Lung (tissue), 12 donors: Measurements from ENCODE around the gene AKAP1. TPM values are rescaled to one million over a fixed set of nuclear protein-coding genes. Genes with fewer than 3 reads are reported as not detected.

ENCODE experiments used
- ATAC-seq: fragments of 200-7000 bp; cut with Tn5 transposase; one replicate; pipeline ENCODE4 v1.9.1; 2020; ENCODE audit warnings: moderate number of reproducible peaks; ENCODE audit not compliant: insufficient read depth, low FRiP score
- DNase-seq, 3 donors: peaks; one replicate each; pipeline ENCODE4 v3.0.0-alpha.2; 2013 to 2017
- H3K27ac ChIP-seq, 2 donors: one replicate each; pipeline ENCODE4 v1.5.1; 2013; ENCODE audit warnings: mild to moderate bottlenecking in 2 of 2, moderate library complexity in 2 of 2, control low read depth in 1 of 2, inconsistent platforms in 1 of 2, low read depth in 1 of 2, low read length in 1 of 2
- H3K27me3 ChIP-seq, 3 donors: one replicate each; pipeline ENCODE4 v1.5.1; 2013; ENCODE audit warnings: low read length in 2 of 3; ENCODE audit not compliant: control insufficient read depth in 3 of 3, insufficient read depth in 3 of 3
- H3K36me3 ChIP-seq, 4 donors: one replicate each; pipeline ENCODE4 v1.5.1; 2013; ENCODE audit warnings: low read length in 4 of 4, mild to moderate bottlenecking in 1 of 4, moderate library complexity in 1 of 4; ENCODE audit not compliant: control insufficient read depth in 4 of 4, insufficient read depth in 4 of 4
- H3K4me1 ChIP-seq, 5 donors: one replicate each; pipeline ENCODE4 v1.5.1; 2013; ENCODE audit warnings: low read length in 5 of 5, mild to moderate bottlenecking in 2 of 5, moderate library complexity in 1 of 5; ENCODE audit not compliant: control insufficient read depth in 5 of 5, insufficient read depth in 5 of 5
- H3K4me3 ChIP-seq: one replicate; pipeline ENCODE4 v1.5.1; 2013; ENCODE audit warnings: mild to moderate bottlenecking, control low read depth, moderate library complexity
- H3K9ac ChIP-seq, 2 donors: one replicate each; pipeline ENCODE4 v1.5.1; 2013; ENCODE audit warnings: low read length in 2 of 2, control low read depth in 1 of 2; ENCODE audit not compliant: insufficient read depth in 1 of 2
- H3K9me3 ChIP-seq, 4 donors: one replicate each; pipeline ENCODE4 v1.5.1; 2013; ENCODE audit warnings: low read length in 3 of 4, mild to moderate bottlenecking in 1 of 4, moderate library complexity in 1 of 4; ENCODE audit not compliant: control insufficient read depth in 4 of 4, insufficient read depth in 3 of 4
- CTCF ChIP-seq: IDR thresholded peaks from 2 replicates; pipeline ENCODE4 v1.5.1; 2012; ENCODE audit warnings: mild to moderate bottlenecking; ENCODE audit errors: control extremely low read depth, extremely low read depth
- WGBS, 2 donors: extraction: QIAGEN DNeasy Blood & Tissue Kit; methylation state at CpG; one replicate each; pipeline ENCODE4 v1.1.7; 2013; 5-methylcytosine and 5-hydroxymethylcytosine counted together
- polyA plus RNA-seq, 2 donors: library from polyadenylated mRNA; stranded (reverse); fragments of 200-250 nt; gene quantifications; one replicate each; pipeline ENCODE4 v1.2.1, GENCODE V29; 2013
- total RNA-seq, 2 donors: library from RNA; depleted of rRNA in 1 of 2; stranded (reverse); fragments of >200 nt in 1 of 2; gene quantifications; one replicate each; pipeline ENCODE4 v1.2.1, GENCODE V29; 2014 to 2021
- donor health status: control.
- donor health status: control.
- donor health status: Bipolar disorder and iron deficiency.
- donor health status: healthy.
- donor health status: DM: yes; HTN: yes; CAD: no.

The AKAP1 gene
- total and polyA plus RNA-seq, 4 donors: 23.1 to 46.4 (median 29.8) TPM

DNA sequence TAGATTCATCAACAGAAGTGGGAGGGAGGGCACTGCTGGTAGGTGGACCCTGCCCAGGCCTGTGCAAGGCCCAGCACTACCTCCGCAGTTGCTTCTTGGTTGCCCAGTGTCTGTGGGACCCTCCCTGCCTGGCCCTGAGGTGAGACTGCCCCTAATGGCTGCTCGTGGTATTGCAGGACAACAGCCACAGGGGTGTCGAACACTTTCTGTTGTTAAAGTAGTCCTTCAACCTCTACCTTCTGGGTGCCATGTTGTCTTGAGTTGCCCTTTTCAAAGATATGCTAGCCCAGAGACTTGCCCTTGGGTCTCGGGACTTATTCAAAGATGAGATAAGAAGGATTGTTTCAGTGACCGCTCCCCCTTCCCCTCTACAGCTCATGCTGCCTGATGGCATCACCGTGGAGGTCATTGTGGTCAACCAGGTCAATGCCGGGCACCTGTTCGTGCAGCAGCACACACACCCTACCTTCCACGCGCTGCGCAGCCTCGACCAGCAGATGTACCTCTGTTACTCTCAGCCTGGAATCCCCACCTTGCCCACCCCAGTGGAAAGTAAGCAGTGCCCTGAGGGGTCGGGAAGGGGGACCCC lies 29.1 kb downstream of the AKAP1 start:
- Histone ChIP-seq H3K4me1 (peaks cover 0 to 13% (median 6%) of the 10 kb centered on the region in 5 donors), H3K4me3 (no peak overlapping the region), H3K9ac (no peak overlapping the region), H3K36me3 (peaks cover 8 to 54% (median 20%) of the 10 kb centered on the region in 4 donors), H3K27me3 (no peaks in the 10 kb centered on the region), H3K27ac (no peak overlapping the region), H3K9me3 (no peaks in the 10 kb centered on the region)
- 88% methylated on average over 13 of the region's 13 CpGs for WGBS, 2 donors
- DNase-seq: peak in 1 of 3 donors; percentile 50
- ATAC-seq: peak; percentile 32
- peak; percentile 62 for TF ChIP-seq CTCF

DNA sequence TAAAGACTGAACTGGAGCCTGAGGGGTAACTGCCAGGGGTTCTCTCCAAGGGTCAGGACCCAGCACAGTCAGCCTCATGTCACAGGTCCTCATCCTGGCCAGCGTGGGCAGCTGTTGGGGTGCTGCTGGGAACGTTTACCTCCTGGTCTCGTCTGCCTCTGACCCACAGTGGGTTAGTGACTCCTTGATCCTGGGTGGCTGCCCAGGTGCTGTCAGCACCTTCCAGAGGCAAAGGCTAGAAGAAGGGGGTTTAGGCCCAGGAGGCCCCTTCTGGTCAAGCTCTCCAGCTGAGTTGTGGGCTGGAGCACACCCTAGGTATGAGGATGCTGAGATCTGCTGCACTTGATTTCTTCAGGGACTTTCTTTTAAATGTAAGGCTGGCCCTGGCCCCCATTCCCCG lies 30.3 kb downstream of the AKAP1 start:
- H3K36me3 ChIP-seq: peaks cover 8 to 56% (median 22%) of the 10 kb centered on the region in 4 donors
- H3K27me3 ChIP-seq: no peaks in the 10 kb centered on the region
- no peak for TF ChIP-seq CTCF
- ATAC-seq (no peak), DNase-seq (no peak)
- 93% methylated on average over 4 of the region's 4 CpGs for WGBS, 2 donors
- no peak overlapping the region for H3K4me3 ChIP-seq
- H3K27ac ChIP-seq: no peak overlapping the region
- H3K4me1 ChIP-seq: peaks cover 0 to 10% (median under 1%) of the 10 kb centered on the region in 5 donors
- H3K9me3 ChIP-seq: no peaks in the 10 kb centered on the region
- H3K9ac ChIP-seq: no peak overlapping the region

DNA sequence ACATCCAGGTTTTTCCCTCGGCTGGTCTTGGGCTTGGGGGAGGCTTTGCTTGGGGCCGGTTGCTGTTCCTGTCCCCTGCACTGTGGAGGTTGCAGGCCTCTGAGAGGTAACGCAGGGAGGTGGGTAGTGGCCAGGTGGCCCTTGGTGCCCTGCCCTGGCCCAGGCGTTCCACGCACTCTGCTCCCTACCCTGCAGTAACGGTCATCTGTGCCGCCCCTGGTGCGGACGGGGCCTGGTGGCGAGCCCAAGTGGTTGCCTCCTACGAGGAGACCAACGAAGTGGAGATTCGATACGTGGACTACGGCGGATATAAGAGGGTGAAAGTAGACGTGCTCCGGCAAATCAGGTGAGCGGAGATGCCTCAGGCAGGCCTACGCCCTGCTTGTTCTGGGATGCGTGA lies 30.9 kb downstream of the AKAP1 start:
- TF ChIP-seq CTCF: no peak
- H3K9me3 ChIP-seq: no peaks in the 10 kb centered on the region
- H3K36me3 ChIP-seq: peaks cover 8 to 56% (median 22%) of the 10 kb centered on the region in 4 donors
- 98 to 99% methylated on average over 21 of the region's 21 CpGs for WGBS, 2 donors
- no peak overlapping the region for H3K9ac ChIP-seq
- H3K27me3 ChIP-seq: no peaks in the 10 kb centered on the region
- no peak overlapping the region for H3K27ac ChIP-seq
- ATAC-seq (no peak), DNase-seq (no peak)
- no peak overlapping the region for H3K4me3 ChIP-seq
- H3K4me1 ChIP-seq: peaks cover 0 to 13% (median 0%) of the 10 kb centered on the region in 5 donors

DNA sequence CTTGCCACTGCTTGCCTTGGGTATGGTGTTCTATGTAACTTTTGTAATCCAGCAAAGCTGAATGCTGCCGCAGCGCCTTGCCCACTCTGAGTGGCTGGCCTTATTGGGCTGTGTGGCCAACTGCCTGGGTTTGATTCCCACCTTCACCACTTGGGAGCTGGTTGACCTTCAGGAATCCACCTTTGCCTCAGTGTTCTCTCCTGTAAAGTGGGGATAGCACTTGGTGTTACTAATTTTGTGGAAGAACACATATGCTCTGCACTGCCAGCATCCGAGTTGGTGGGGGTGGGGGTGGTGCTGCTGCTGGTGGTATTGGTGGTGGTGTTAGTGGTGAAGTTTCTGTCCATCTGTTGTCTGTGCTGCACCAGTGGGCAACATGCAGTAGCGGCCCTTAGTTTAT lies 32.8 kb downstream of the AKAP1 start:
- H3K9ac ChIP-seq: no peak overlapping the region
- WGBS, 2 donors: 96 to 98% methylated on average over 4 of the region's 4 CpGs
- TF ChIP-seq CTCF: no peak
- H3K9me3 ChIP-seq: no peaks in the 10 kb centered on the region
- DNase-seq (no peak), ATAC-seq (no peak)
- H3K4me3 ChIP-seq: no peak overlapping the region
- H3K4me1 ChIP-seq: peaks cover 0 to 13% (median 0%) of the 10 kb centered on the region in 5 donors
- no peak overlapping the region for H3K27ac ChIP-seq
- no peaks in the 10 kb centered on the region for H3K27me3 ChIP-seq
- H3K36me3 ChIP-seq: peaks cover 9 to 51% (median 22%) of the 10 kb centered on the region in 4 donors
